ENCODE measurements around the gene RELA. TPM values are rescaled to one million over a fixed set of nuclear protein-coding genes. Genes with fewer than 3 reads are reported as not detected.

The RELA gene
- total RNA-seq (2022; extraction: Qiagen RNA extraction; ENCODE audit: low read depth): 68.9 to 82.9 TPM (median 82.0 TPM) in 5 replicates

DNA sequence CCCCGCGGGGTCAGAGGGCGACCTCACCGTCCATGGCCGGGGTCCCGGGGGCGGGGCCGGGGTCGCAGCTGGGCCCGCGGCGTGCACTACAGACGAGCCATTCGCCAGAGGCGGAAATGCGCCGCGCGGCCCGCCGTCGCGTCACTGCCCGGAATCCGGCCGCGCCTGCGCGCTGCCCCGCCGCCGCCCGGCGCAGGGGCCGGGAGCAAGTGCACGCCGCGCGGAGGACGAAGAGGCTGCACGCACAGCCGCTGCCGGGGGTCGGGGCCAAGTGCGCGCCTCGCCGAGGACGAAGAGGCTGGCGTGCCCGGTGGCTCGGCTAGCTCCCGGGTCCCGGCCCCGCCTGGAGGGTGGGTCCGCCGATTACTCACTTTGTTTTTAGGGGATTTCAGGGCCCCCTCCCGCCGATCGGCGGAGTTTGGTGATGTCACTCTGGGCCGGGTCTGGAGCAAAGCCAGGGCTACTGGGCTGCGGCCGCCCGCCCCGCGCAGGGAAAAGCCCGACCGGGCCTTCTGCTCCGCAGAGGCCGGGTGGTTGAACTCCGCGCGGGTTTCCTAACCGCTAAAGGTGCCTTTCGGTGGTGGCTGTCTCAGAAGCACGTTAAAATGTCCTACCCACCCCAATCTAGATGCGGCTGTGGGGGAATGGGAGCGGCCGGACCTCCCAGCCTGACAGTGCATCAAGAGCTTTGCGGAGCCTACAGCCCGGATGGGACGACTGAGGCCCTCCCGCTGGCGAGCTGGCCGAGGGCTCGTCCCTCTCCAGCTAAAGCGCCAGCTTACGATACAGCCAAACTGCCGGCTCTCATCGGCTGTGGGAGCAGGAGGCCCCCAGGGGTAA, at the start of gene RELA:
Gene RELA (minus strand): TSS at position 118 of the 840 bp plus-strand sequence. CDS start 84 bp downstream, at position 34.

DNA sequence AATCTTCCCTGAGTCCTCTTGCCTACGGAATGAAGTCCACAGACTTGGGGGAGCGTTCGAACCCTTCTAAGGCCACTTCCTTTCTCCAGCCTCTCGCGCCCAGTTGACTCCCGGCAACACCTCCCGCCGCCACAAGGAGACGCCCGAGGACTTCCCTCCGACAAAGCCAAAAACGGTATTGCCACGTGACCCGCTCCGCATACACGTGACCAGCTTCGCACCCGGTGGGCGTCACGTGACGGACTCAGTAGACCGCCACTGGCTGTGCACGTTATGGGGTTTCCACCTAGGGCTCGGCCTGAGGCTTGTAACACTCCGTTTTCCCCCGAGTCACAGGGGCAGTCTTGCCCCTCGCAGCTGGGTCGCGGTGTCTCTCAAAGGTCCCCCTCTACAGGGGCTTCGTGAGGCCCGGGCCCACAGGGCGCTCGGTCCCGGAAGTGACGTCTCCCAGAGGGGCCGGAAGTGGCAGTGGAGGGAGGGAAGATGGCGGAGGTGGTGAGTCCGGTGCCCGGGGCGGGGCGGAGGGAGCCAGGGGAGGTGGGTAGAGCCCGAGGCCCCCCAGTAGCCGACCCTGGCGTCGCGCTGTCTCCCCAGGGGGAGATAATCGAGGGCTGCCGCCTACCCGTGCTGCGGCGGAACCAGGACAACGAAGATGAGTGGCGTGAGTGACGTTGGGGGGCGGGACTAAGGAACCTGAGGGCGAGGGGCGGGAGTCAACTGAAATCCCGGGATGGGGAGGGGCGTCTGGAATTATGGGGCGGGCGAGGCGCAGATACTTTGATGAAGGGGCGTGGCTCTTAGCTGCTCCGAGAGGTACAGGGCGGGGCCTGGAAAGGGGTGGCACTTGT, 49.3 kb upstream of the RELA start, which contains the start of gene KAT5:
Gene KAT5 (plus strand): TSS at position 468 of the 848 bp plus-strand sequence. CDS start 16 bp downstream, at position 484.

DNA sequence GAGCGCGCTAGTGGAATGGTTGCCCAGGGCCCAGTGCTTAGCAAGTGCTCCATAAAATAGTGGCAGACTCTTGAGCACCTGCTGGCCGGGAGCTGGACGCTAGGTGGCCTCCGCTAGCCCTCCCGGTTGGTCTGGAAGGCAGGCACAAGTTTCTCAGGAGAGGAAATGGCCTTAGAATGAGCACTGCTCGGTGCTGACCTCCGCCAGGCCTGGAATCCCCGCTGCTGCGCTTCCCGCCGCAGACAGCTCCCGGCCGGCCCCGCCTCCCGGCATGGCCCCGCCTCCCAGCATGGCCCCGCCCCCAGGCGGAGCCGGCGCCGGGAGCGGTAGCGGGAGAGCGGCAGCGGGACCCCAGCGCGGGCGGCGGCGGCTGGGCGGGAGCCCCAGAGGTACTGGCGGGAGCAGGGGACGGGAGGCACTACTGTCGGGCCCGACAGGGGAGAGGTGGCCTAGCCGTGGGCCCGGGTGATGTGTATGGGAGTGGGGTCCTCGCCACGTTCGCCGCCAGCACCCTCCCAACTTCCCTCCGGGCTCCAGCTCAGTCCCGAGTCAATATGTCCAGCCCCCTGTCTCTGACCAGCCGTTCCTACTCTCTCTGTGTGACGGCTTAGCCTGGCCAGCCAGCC, 24.8 kb downstream of the RELA start, which contains the start of gene SIPA1:
Gene SIPA1 (plus strand): TSS at position 308 of the 626 bp plus-strand sequence. CDS start 2,821 bp downstream, outside the sequence.

DNA sequence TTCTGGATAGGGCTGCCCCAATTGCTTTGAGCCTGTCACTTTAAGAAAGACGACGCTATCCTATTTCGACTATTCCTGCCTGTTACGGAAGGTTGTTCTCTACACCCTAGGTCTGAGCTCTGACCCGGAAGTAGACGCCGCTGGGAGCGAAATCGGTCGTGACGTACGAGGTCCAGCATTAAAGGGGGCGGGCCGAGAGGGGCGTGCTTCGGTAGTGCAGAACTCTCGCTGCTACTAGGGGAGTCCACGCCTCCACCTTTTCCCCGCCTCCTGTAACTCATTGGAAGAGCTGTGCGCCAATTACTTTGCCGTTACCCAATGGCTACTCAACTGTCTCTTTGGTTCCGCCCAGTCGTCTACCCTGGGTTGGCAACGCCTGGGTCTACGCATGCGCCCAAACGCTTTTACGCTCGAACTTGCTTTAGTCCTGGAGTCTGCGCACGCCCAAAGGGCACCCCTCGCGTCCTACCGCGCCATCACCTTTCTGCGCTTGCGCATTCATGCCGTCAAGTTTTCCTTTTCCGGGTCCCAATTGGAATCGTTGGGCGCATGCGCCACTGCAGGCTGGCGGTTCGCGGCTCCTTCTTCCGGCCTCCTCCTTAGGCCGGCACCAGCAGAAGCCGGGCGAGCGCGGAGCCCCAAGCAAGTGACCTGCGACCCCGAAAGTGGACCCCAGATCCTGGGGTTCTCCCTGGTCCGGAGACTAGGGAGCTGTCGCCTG, 47.3 kb downstream of the RELA start, which contains the start of gene PCNX3:
Gene PCNX3 (plus strand): TSS at position 548 of the 721 bp plus-strand sequence. CDS start 536 bp downstream, outside the sequence.

Other genes with a start within 250 kb of the RELA start
- gene NEAT1, start 240.1 kb downstream of the RELA start, total RNA-seq (2022; extraction: Qiagen RNA extraction; ENCODE audit: low read depth): 119 to 272 TPM (median 214 TPM) in 5 replicates
- 26.0 to 79.2 TPM (median 71.5 TPM) in 5 replicates for gene MALAT1, start 163.9 kb downstream of the RELA start, total RNA-seq (2022; extraction: Qiagen RNA extraction; ENCODE audit: low read depth)
- 41.8 to 64.0 TPM (median 60.8 TPM) in 5 replicates for gene SCYL1, start 137.8 kb downstream of the RELA start, total RNA-seq (2022; extraction: Qiagen RNA extraction; ENCODE audit: low read depth)
- 89.5 to 139 TPM (median 115 TPM) in 5 replicates for gene LTBP3, start 104.6 kb downstream of the RELA start, total RNA-seq (2022; extraction: Qiagen RNA extraction; ENCODE audit: low read depth)
- gene ZNRD2, start 92.4 kb downstream of the RELA start, total RNA-seq (2022; extraction: Qiagen RNA extraction; ENCODE audit: low read depth): 68.9 to 82.1 TPM (median 80.4 TPM) in 5 replicates
- gene FAM89B, start 90.4 kb downstream of the RELA start, total RNA-seq (2022; extraction: Qiagen RNA extraction; ENCODE audit: low read depth): 27.5 to 57.1 TPM (median 48.3 TPM) in 5 replicates
- 26.8 to 46.1 TPM (median 41.0 TPM) in 5 replicates for gene EHBP1L1, start 86.9 kb downstream of the RELA start, total RNA-seq (2022; extraction: Qiagen RNA extraction; ENCODE audit: low read depth)
- gene KCNK7, start 67.1 kb downstream of the RELA start, total RNA-seq (2022; extraction: Qiagen RNA extraction; ENCODE audit: low read depth): 0.21 to 1.4 TPM (median 0.57 TPM) in 5 replicates
- 37.5 to 55.8 TPM (median 50.4 TPM) in 5 replicates for gene MAP3K11, start 48.7 kb downstream of the RELA start, total RNA-seq (2022; extraction: Qiagen RNA extraction; ENCODE audit: low read depth)
- gene PCNX3, start 47.1 kb downstream of the RELA start, total RNA-seq (2022; extraction: Qiagen RNA extraction; ENCODE audit: low read depth): 24.0 to 39.4 TPM (median 33.5 TPM) in 5 replicates
- gene SIPA1, start 24.8 kb downstream of the RELA start, total RNA-seq (2022; extraction: Qiagen RNA extraction; ENCODE audit: low read depth): 9.2 to 21.6 TPM (median 19.1 TPM) in 5 replicates
- gene KAT5, start 49.3 kb upstream of the RELA start, total RNA-seq (2022; extraction: Qiagen RNA extraction; ENCODE audit: low read depth): 41.0 to 55.2 TPM (median 52.3 TPM) in 5 replicates
- gene RNASEH2C, start 57.9 kb upstream of the RELA start, total RNA-seq (2022; extraction: Qiagen RNA extraction; ENCODE audit: low read depth): 29.2 to 51.2 TPM (median 48.8 TPM) in 5 replicates
- gene AP5B1, start 118.1 kb upstream of the RELA start, total RNA-seq (2022; extraction: Qiagen RNA extraction; ENCODE audit: low read depth): 7.8 to 13.4 TPM (median 10.6 TPM) in 5 replicates
- gene OVOL1, start 124.1 kb upstream of the RELA start, total RNA-seq (2022; extraction: Qiagen RNA extraction; ENCODE audit: low read depth): 0.06 to 0.10 TPM (median 0.07 TPM) in 3 of 5 replicates, not detected in the others
- 0.07 TPM in 1 of 5 replicates, not detected in the others for gene SNX32, start 171.0 kb upstream of the RELA start, total RNA-seq (2022; extraction: Qiagen RNA extraction; ENCODE audit: low read depth)
- gene CFL1, start 195.3 kb upstream of the RELA start, total RNA-seq (2022; extraction: Qiagen RNA extraction; ENCODE audit: low read depth): 1,909 to 2,425 TPM (median 2,217 TPM) in 5 replicates
- 20.6 to 33.6 TPM (median 31.0 TPM) in 5 replicates for gene MUS81, start 197.5 kb upstream of the RELA start, total RNA-seq (2022; extraction: Qiagen RNA extraction; ENCODE audit: low read depth)
- 0.45 to 0.88 TPM (median 0.85 TPM) in 5 replicates for gene EFEMP2, start 209.9 kb upstream of the RELA start, total RNA-seq (2022; extraction: Qiagen RNA extraction; ENCODE audit: low read depth)
- 0.09 to 0.19 TPM in 2 of 5 replicates, not detected in the others for gene CTSW, start 216.9 kb upstream of the RELA start, total RNA-seq (2022; extraction: Qiagen RNA extraction; ENCODE audit: low read depth)
- gene FIBP, start 225.6 kb upstream of the RELA start, total RNA-seq (2022; extraction: Qiagen RNA extraction; ENCODE audit: low read depth): 72.3 to 97.2 TPM (median 86.8 TPM) in 5 replicates
- 29.7 to 54.1 TPM (median 46.1 TPM) in 5 replicates for gene CCDC85B, start 227.8 kb upstream of the RELA start, total RNA-seq (2022; extraction: Qiagen RNA extraction; ENCODE audit: low read depth)
- gene FOSL1, start 237.5 kb upstream of the RELA start, total RNA-seq (2022; extraction: Qiagen RNA extraction; ENCODE audit: low read depth): 160 to 254 TPM (median 205 TPM) in 5 replicates

Measured in A549 treated with RU486 at 1 μM for 4 hours (cell line).